GM23338 (cell line): ENCODE measurements around the gene NEO1. TPM values are rescaled to one million over a fixed set of nuclear protein-coding genes. Genes with fewer than 3 reads are reported as not detected.

Experiments
- ATAC-seq: fragments of 200-7000 bp; cut with Tn5 transposase; 3 replicates; pipeline ENCODE4 v1.9.1; 2020
- DNase-seq: peaks from one replicate; pipeline ENCODE4 v3.0.0-alpha.2; 2015; ENCODE audit warnings: low spot score
- H2AFZ ChIP-seq: fragments of 200-600 bp; sonication (generic); 2 replicates; pipeline ENCODE4 v1.8.0; 2016; ENCODE audit warnings: antibody characterized with exemption, mild to moderate bottlenecking, moderate library complexity
- H3F3A ChIP-seq: fragments of 200-600 bp; sonication (generic); replicated peaks from 2 replicates; pipeline ENCODE4 v1.8.0; 2017; ENCODE audit warnings: antibody characterized with exemption, mixed run types, low read depth
- H3K27ac ChIP-seq: fragments of 200-600 bp; sonication (generic); 2 replicates; pipeline ENCODE4 v1.6.1; 2016; ENCODE audit warnings: low read depth
- H3K27me3 ChIP-seq: fragments of 200-600 bp; sonication (generic); 2 replicates; pipeline ENCODE4 v1.8.0; 2016; ENCODE audit warnings: mild to moderate bottlenecking, mixed run types, moderate library complexity; ENCODE audit not compliant: insufficient read depth
- H3K36me3 ChIP-seq: fragments of 200-600 bp; sonication (generic); 2 replicates; pipeline ENCODE4 v1.8.0; 2016; ENCODE audit warnings: mild to moderate bottlenecking; ENCODE audit not compliant: insufficient read depth
- H3K4me1 ChIP-seq: fragments of 200-600 bp; sonication (generic); 2 replicates; pipeline ENCODE4 v1.8.0; 2016; ENCODE audit warnings: mild to moderate bottlenecking, moderate library complexity; ENCODE audit not compliant: insufficient read depth
- H3K4me2 ChIP-seq: fragments of 200-600 bp; sonication (generic); 2 replicates; pipeline ENCODE4 v1.7.1; 2017; ENCODE audit warnings: mixed run types
- H3K4me3 ChIP-seq: fragments of 200-600 bp; sonication (generic); 2 replicates; pipeline ENCODE4 v1.6.1; 2016; ENCODE audit warnings: mixed run types
- H3K79me2 ChIP-seq: fragments of 200-600 bp; sonication (generic); replicated peaks from 2 replicates; pipeline ENCODE4 v1.8.0; 2017; ENCODE audit warnings: mild to moderate bottlenecking; ENCODE audit not compliant: insufficient read depth
- H3K9me2 ChIP-seq: fragments of 200-600 bp; sonication (generic); 2 replicates; pipeline ENCODE4 v1.8.0; 2017; ENCODE audit not compliant: insufficient read depth
- H4K20me1 ChIP-seq: fragments of 200-600 bp; sonication (generic); replicated peaks from 2 replicates; pipeline ENCODE4 v1.8.0; 2017; ENCODE audit warnings: mild to moderate bottlenecking; ENCODE audit not compliant: insufficient read depth
- H3K27ac Mint-ChIP-seq: 2 replicates; pipeline ENCODE4 v1.8.0; 2020; ENCODE audit warnings: inconsistent platforms, mild to moderate bottlenecking, moderate library complexity, mixed read lengths
- H3K27me3 Mint-ChIP-seq: 3 replicates; pipeline ENCODE4 v1.8.0; 2022; ENCODE audit warnings: low read depth, mild to moderate bottlenecking, moderate library complexity, mixed read lengths, inconsistent platforms; ENCODE audit not compliant: insufficient read depth, poor library complexity
- H3K36me3 Mint-ChIP-seq: 3 replicates; pipeline ENCODE4 v1.8.0; 2021; ENCODE audit warnings: low read depth, mild to moderate bottlenecking, inconsistent platforms, moderate library complexity, mixed read lengths
- H3K4me1 Mint-ChIP-seq: 3 replicates; pipeline ENCODE4 v1.8.0; 2020; ENCODE audit warnings: mild to moderate bottlenecking, inconsistent platforms, mixed read lengths
- H3K4me3 Mint-ChIP-seq: 3 replicates; pipeline ENCODE4 v1.8.0; 2021; ENCODE audit warnings: moderate library complexity, mild to moderate bottlenecking, inconsistent platforms, mixed read lengths
- H3K9me3 Mint-ChIP-seq: 3 replicates; pipeline ENCODE4 v1.8.0; 2020; ENCODE audit warnings: moderate library complexity, mild to moderate bottlenecking, inconsistent platforms, mixed read lengths
- CREB1 ChIP-seq: fragments of 250-450 bp; sonication (Bioruptor Pico); IDR thresholded peaks from 2 replicates; pipeline ENCODE4 v1.5.0; 2020; ENCODE audit warnings: low read depth, mild to moderate bottlenecking, moderate library complexity
- CTCF ChIP-seq, 2 experiments: fragments of 200-600 bp in 1 of 2; sonication (generic) in 1 of 2; conservative IDR thresholded peaks; 2 replicates each; pipeline versions ENCODE4 v1.5.1 to v1.6.1; 2016 to 2017; ENCODE audit warnings: antibody characterized with exemption in 2 of 2, low read depth in 2 of 2, mild to moderate bottlenecking in 2 of 2, moderate library complexity in 1 of 2
- ETS1 ChIP-seq: IDR thresholded peaks from 2 replicates; pipeline ENCODE4 v1.6.1; 2016; ENCODE audit warnings: antibody characterized with exemption
- EZH2 ChIP-seq: fragments of 200-600 bp; sonication (generic); IDR thresholded peaks from one replicate; pipeline ENCODE4 v1.8.0; 2017; ENCODE audit warnings: antibody characterized with exemption, mild to moderate bottlenecking, low read depth; ENCODE audit not compliant: unreplicated experiment
- EZH2phosphoT487 ChIP-seq: fragments of 200-600 bp; sonication (generic); IDR thresholded peaks from one replicate; pipeline ENCODE4 v1.8.1; 2018; ENCODE audit warnings: antibody characterized with exemption; ENCODE audit not compliant: unreplicated experiment
- JUNB ChIP-seq: IDR thresholded peaks from one replicate; pipeline ENCODE4 v1.6.1; 2016; ENCODE audit warnings: antibody characterized with exemption; ENCODE audit not compliant: unreplicated experiment
- NANOG ChIP-seq: IDR thresholded peaks from 2 replicates; pipeline ENCODE4 v1.6.1; 2016; ENCODE audit warnings: antibody characterized with exemption, borderline replicate concordance
- POLR2AphosphoS5 ChIP-seq: IDR thresholded peaks from 2 replicates; pipeline ENCODE4 v1.6.1; 2016; ENCODE audit warnings: antibody characterized with exemption, low read depth
- REST ChIP-seq: IDR thresholded peaks from one replicate; pipeline ENCODE4 v1.6.1; 2018; ENCODE audit warnings: antibody characterized with exemption; ENCODE audit not compliant: unreplicated experiment
- STAT1 ChIP-seq: IDR thresholded peaks from one replicate; pipeline ENCODE4 v1.6.1; 2016; ENCODE audit warnings: antibody characterized with exemption; ENCODE audit not compliant: unreplicated experiment
- ZNF114 ChIP-seq: fragments of 250-450 bp; sonication (Bioruptor Pico); IDR thresholded peaks from 2 replicates; pipeline ENCODE4 v1.5.0; 2020; ENCODE audit warnings: mild to moderate bottlenecking, moderate library complexity
- ZNF331 ChIP-seq: fragments of 250-450 bp; sonication (Bioruptor Pico); IDR thresholded peaks from 2 replicates; pipeline ENCODE4 v1.5.0; 2020; ENCODE audit warnings: low read depth, mild to moderate bottlenecking, moderate library complexity
- polyA plus RNA-seq: library from polyadenylated mRNA; unstranded; fragments of >200 nt; fragmentation: Nextera tagmentation; extraction: Ambion mirVana; gene quantifications from 2 replicates; pipeline ENCODE4 v1.2.1, GENCODE V29; 2016
- total RNA-seq: library from RNA; depleted of rRNA; stranded (reverse); fragments of >200 nt; shearing (Covaris generic); gene quantifications from 2 replicates; pipeline ENCODE4 v1.2.3, GENCODE V29; 2014

The NEO1 gene
- total and polyA plus RNA-seq, 2 experiments from 2014 or later = 8.4 to 45.8 TPM

- ATAC-seq = no peak
- H3K4me3 Mint-ChIP-seq = no peak overlapping the region
- no peaks in the 10 kb centered on the region for H3K36me3 ChIP-seq
- no peaks in the 10 kb centered on the region for H3K9me2 ChIP-seq
- no peaks in the 10 kb centered on the region for H3K4me1 ChIP-seq
- no peak overlapping the region for H2AFZ ChIP-seq
- peaks cover 10% of the 10 kb centered on the region; the same call in 2 of the 3 replicates for H3K9me3 Mint-ChIP-seq
- peaks cover 10% of the 10 kb centered on the region; the same call in 1 of the 2 replicates for H3K79me2 ChIP-seq
- no peak overlapping the region for H3K27ac Mint-ChIP-seq
- H3K36me3 Mint-ChIP-seq = peaks cover 25% of the 10 kb centered on the region
- H3K27me3 ChIP-seq = no peaks in the 10 kb centered on the region
- H3K27me3 Mint-ChIP-seq = no peaks in the 10 kb centered on the region
- H3K4me3 ChIP-seq = no peak overlapping the region
- H3F3A ChIP-seq = no peaks in the 10 kb centered on the region
- H4K20me1 ChIP-seq = peaks cover 3% of the 10 kb centered on the region; the same call in 1 of the 2 replicates
- H3K27ac ChIP-seq = no peak overlapping the region
- TF ChIP-seq CTCF (conservative IDR thresholded peaks at IDR 0.05; ENCODE audit: low read depth in 2 of 2) (peak; percentile 36 to 51; a peak in 3 of 4 replicates), ZNF331 (CRISPR knock-in tag) (no peak), CREB1 (CRISPR knock-in tag) (no peak), REST (no peak), EZH2 (no peak)
- no peak overlapping the region for H3K4me2 ChIP-seq
- no peaks in the 10 kb centered on the region for H3K4me1 Mint-ChIP-seq
- no peak for DNase-seq
Measured at GRCh38 chr15:73156431-73157191, 104.3 kb downstream of the NEO1 start.

- ATAC-seq (no peak), DNase-seq (no peak)
- Histone ChIP-seq H2AFZ (no peak overlapping the region), H3K4me2 (no peak overlapping the region), H3K27me3 (no peaks in the 10 kb centered on the region), H3K4me3 (no peak overlapping the region), H3K79me2 (peaks cover 6% of the 10 kb centered on the region; the same call in 1 of the 2 replicates), H3K27ac (no peak overlapping the region), H3K4me1 (peaks cover 4% of the 10 kb centered on the region; the same call in 1 of the 2 replicates), H4K20me1 (peaks cover 3% of the 10 kb centered on the region; the same call in 1 of the 2 replicates), H3K9me2 (peaks cover 5% of the 10 kb centered on the region; the same call in 1 of the 2 replicates), H3F3A (no peaks in the 10 kb centered on the region), H3K36me3 (no peaks in the 10 kb centered on the region)
- H3K9me3 Mint-ChIP-seq = peaks cover 17% of the 10 kb centered on the region
- peaks cover 20% of the 10 kb centered on the region for H3K36me3 Mint-ChIP-seq
- no peak overlapping the region for H3K27ac Mint-ChIP-seq
- no peaks in the 10 kb centered on the region for H3K27me3 Mint-ChIP-seq
- H3K4me3 Mint-ChIP-seq = no peak overlapping the region
- H3K4me1 Mint-ChIP-seq = no peaks in the 10 kb centered on the region
- TF ChIP-seq JUNB (no peak), EZH2phosphoT487 (no peak), POLR2AphosphoS5 (no peak), CTCF (conservative IDR thresholded peaks at IDR 0.05; ENCODE audit: low read depth in 2 of 2) (no peak), ETS1 (no peak), ZNF114 (CRISPR knock-in tag) (no peak), CREB1 (CRISPR knock-in tag) (no peak), NANOG (no peak), EZH2 (no peak), STAT1 (no peak)
Measured at GRCh38 chr15:73161546-73161945, 109.3 kb downstream of the NEO1 start.
